ENCODE measurements around the gene DAB2.

DNA sequence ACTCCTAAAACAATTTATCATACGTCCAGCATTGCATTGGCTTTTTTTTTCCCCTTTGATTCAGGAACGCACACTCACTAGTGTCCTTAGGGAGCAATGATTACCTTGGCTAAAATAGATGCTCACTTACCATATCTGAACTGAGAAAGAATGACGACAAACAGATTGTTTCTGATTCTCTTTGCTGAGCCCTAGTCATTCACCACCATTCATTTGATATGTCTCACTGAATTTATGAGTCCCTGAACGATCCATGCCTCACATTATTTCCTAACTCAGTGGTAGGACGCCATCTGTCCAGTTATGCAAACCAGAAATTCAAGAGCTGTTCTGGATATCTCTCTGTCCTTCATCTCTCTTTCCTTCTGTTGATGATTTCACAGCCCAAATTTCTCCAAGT lies 39.3 kb upstream of the DAB2 start:
- TF ChIP-seq, protein P1, sequence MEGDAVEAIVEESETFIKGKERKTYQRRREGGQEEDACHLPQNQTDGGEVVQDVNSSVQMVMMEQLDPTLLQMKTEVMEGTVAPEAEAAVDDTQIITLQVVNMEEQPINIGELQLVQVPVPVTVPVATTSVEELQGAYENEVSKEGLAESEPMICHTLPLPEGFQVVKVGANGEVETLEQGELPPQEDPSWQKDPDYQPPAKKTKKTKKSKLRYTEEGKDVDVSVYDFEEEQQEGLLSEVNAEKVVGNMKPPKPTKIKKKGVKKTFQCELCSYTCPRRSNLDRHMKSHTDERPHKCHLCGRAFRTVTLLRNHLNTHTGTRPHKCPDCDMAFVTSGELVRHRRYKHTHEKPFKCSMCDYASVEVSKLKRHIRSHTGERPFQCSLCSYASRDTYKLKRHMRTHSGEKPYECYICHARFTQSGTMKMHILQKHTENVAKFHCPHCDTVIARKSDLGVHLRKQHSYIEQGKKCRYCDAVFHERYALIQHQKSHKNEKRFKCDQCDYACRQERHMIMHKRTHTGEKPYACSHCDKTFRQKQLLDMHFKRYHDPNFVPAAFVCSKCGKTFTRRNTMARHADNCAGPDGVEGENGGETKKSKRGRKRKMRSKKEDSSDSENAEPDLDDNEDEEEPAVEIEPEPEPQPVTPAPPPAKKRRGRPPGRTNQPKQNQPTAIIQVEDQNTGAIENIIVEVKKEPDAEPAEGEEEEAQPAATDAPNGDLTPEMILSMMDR (IDR thresholded peaks at IDR 0.05; ENCODE audit: low read depth, low read length, missing input control), result no peak
- TF ChIP-seq ATF3 (IDR thresholded peaks at IDR 0.05) (no peak), RAD21 (IDR thresholded peaks at IDR 0.05) (no peak), TAF1 (conservative IDR thresholded peaks at IDR 0.05) (no peak)
- TF ChIP-seq, protein P2, sequence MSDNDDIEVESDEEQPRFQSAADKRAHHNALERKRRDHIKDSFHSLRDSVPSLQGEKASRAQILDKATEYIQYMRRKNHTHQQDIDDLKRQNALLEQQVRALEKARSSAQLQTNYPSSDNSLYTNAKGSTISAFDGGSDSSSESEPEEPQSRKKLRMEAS (IDR thresholded peaks at IDR 0.05), result no peak

Measured in liver (tissue), 3 donors.